Fibroblast of lung (primary cell): ENCODE results near the gene ALOX5.

Experiments
- EZH2 ChIP-seq: IDR thresholded peaks from 2 replicates; pipeline ENCODE4 v1.5.1; 2012; ENCODE audit warnings: low read length, control low read depth, mild to moderate bottlenecking; ENCODE audit errors: missing control alignments
- TF ChIP-seq, protein P1 (sequence below), 2 donors: IDR thresholded peaks in 1 of 2; conservative IDR thresholded peaks in 1 of 2; 1 replicate in 1 of 2; 2 replicates in 1 of 2; pipeline ENCODE4 v1.5.1; 2011 to 2012; ENCODE audit warnings: low read length in 2 of 2, control low read depth in 1 of 2, inconsistent platforms in 1 of 2, low read depth in 1 of 2, mild to moderate bottlenecking in 1 of 2

DNA sequence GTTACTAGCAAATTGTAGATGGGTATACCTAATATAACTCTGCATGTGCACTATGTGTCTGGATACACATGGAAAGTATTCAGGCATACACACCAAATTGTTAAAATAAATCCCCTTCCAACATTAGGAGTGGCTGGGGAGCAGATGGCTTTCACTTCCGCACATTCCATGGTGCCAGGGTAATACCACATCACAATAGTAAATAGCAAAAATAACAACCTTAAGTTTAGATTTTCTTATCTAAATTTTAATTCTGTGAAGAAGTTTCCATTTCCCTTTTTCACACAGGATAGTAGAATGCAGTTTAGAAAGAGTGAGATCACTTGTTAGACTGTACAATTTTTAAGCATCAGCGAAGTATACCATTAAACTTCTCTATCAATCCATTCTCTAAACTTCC is 5.8 kb upstream of the ALOX5 start:
- TF ChIP-seq EZH2: no peak
- TF ChIP-seq, protein P1, sequence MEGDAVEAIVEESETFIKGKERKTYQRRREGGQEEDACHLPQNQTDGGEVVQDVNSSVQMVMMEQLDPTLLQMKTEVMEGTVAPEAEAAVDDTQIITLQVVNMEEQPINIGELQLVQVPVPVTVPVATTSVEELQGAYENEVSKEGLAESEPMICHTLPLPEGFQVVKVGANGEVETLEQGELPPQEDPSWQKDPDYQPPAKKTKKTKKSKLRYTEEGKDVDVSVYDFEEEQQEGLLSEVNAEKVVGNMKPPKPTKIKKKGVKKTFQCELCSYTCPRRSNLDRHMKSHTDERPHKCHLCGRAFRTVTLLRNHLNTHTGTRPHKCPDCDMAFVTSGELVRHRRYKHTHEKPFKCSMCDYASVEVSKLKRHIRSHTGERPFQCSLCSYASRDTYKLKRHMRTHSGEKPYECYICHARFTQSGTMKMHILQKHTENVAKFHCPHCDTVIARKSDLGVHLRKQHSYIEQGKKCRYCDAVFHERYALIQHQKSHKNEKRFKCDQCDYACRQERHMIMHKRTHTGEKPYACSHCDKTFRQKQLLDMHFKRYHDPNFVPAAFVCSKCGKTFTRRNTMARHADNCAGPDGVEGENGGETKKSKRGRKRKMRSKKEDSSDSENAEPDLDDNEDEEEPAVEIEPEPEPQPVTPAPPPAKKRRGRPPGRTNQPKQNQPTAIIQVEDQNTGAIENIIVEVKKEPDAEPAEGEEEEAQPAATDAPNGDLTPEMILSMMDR (conservative IDR thresholded peaks at IDR 0.05 in 1 of 2, IDR thresholded peaks at IDR 0.05 in 1 of 2; ENCODE audit: low read depth in 1 of 2, low read length in 2 of 2): no peak
